OCI-LY3 (cell line): ENCODE data around the gene EYA3.

Source experiments
- H2AFZ ChIP-seq: fragments of 200-600, 300-600 bp; shearing (Covaris generic); 2 replicates; pipeline ENCODE4 v1.6.0; 2014; ENCODE audit warnings: antibody characterized with exemption, low read depth, low read length
- H3K27ac ChIP-seq: fragments of 200-600, 300-600 bp; sonication (generic); 2 replicates; pipeline ENCODE4 v1.5.1; 2014; ENCODE audit warnings: mild to moderate bottlenecking, low read length, moderate library complexity, mixed read lengths
- H3K27me3 ChIP-seq: fragments of 200-600, 300-600 bp; sonication (generic); 2 replicates; pipeline ENCODE4 v1.6.1; 2014; ENCODE audit warnings: low read depth, low read length, mixed read lengths
- H3K36me3 ChIP-seq: fragments of 200-600, 300-600 bp; sonication (generic); replicated peaks from 2 replicates; pipeline ENCODE3; 2014; ENCODE audit warnings: low read depth, low read length, mixed read lengths
- H3K4me1 ChIP-seq: fragments of 300-600, 200-600 bp; sonication (generic); 2 replicates; pipeline ENCODE4 v1.6.1; 2014; ENCODE audit warnings: low read length, mixed read lengths
- H3K4me2 ChIP-seq: fragments of 200-600, 300-600 bp; sonication (generic); 2 replicates; pipeline ENCODE4 v1.6.1; 2014; ENCODE audit warnings: low read length, mixed read lengths
- H3K4me3 ChIP-seq: fragments of 300-600, 200-600 bp; sonication (generic); 2 replicates; pipeline ENCODE4 v1.5.1; 2014; ENCODE audit warnings: antibody characterized with exemption, mild to moderate bottlenecking, low read length, moderate library complexity
- H3K79me2 ChIP-seq: fragments of 300-600, 200-600 bp; shearing (Covaris generic); 2 replicates; pipeline ENCODE4 v1.6.1; 2014; ENCODE audit warnings: mild to moderate bottlenecking, low read length, mixed read lengths
- H3K9ac ChIP-seq: fragments of 300-600, 200-600 bp; shearing (Covaris generic); 2 replicates; pipeline ENCODE4 v1.6.0; 2014; ENCODE audit warnings: mild to moderate bottlenecking, low read length, moderate library complexity
- H3K9me3 ChIP-seq: fragments of 200-600, 300-600 bp; shearing (Covaris generic); 2 replicates; pipeline ENCODE4 v1.6.1; 2014; ENCODE audit warnings: low read length, mixed read lengths; ENCODE audit not compliant: insufficient read depth
- H4K20me1 ChIP-seq: fragments of 200-600, 300-600 bp; sonication (generic); 2 replicates; pipeline ENCODE4 v1.6.1; 2016; ENCODE audit warnings: low read length, mixed read lengths; ENCODE audit not compliant: insufficient read depth
- EZH2phosphoT487 ChIP-seq: fragments of 200-600 bp; shearing (Covaris generic); IDR thresholded peaks from 2 replicates; pipeline ENCODE4 v1.6.1; 2018; ENCODE audit warnings: antibody characterized with exemption, mixed run types, low read depth
- TF ChIP-seq, protein P1 (sequence below): fragments of 200-600, 300-600 bp; sonication (generic); IDR thresholded peaks from 2 replicates; pipeline ENCODE4 v1.5.1; 2014; ENCODE audit warnings: antibody characterized with exemption, low read length, low read depth

Gene EYA3

GRCh38 chr1:27994060-27994459 lies 94.3 kb downstream of the EYA3 start:
- no peaks in the 10 kb centered on the region for H3K4me1 ChIP-seq
- no peaks in the 10 kb centered on the region for H3K79me2 ChIP-seq
- H3K27ac ChIP-seq, result no peak overlapping the region
- H3K27me3 ChIP-seq, result no peaks in the 10 kb centered on the region
- H4K20me1 ChIP-seq, result no peaks in the 10 kb centered on the region
- H2AFZ ChIP-seq, result no peak overlapping the region
- no peak overlapping the region for H3K9ac ChIP-seq
- no peaks in the 10 kb centered on the region for H3K9me3 ChIP-seq
- H3K4me3 ChIP-seq, result no peak overlapping the region
- H3K4me2 ChIP-seq, result no peak overlapping the region
- TF ChIP-seq, protein P1, sequence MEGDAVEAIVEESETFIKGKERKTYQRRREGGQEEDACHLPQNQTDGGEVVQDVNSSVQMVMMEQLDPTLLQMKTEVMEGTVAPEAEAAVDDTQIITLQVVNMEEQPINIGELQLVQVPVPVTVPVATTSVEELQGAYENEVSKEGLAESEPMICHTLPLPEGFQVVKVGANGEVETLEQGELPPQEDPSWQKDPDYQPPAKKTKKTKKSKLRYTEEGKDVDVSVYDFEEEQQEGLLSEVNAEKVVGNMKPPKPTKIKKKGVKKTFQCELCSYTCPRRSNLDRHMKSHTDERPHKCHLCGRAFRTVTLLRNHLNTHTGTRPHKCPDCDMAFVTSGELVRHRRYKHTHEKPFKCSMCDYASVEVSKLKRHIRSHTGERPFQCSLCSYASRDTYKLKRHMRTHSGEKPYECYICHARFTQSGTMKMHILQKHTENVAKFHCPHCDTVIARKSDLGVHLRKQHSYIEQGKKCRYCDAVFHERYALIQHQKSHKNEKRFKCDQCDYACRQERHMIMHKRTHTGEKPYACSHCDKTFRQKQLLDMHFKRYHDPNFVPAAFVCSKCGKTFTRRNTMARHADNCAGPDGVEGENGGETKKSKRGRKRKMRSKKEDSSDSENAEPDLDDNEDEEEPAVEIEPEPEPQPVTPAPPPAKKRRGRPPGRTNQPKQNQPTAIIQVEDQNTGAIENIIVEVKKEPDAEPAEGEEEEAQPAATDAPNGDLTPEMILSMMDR, result no peak
- TF ChIP-seq EZH2phosphoT487, result no peak
- H3K36me3 ChIP-seq, result peaks cover 3% of the 10 kb centered on the region

DNA sequence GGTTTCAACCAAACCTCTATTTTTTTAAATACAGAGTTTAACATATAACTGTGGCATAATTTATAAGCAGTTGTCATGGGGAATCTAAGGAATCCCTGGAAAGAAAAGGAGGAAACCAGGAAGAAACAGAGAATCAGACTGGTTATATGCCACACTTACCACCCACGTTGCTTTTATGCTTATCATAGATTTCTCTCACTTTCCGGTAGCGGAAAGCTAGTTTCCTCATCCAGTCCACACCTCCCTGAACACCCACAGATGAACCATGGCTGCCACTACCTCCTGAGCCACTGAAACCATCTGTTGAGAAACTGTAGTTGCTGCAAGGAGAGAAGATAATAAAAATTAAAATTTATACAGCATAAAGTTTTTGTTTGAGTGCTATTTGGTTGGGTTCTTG lies 95.2 kb downstream of the EYA3 start:
- Histone ChIP-seq H3K4me3 (no peak overlapping the region), H3K9me3 (no peaks in the 10 kb centered on the region), H3K4me2 (no peak overlapping the region), H2AFZ (no peak overlapping the region), H3K27me3 (no peaks in the 10 kb centered on the region), H3K4me1 (no peaks in the 10 kb centered on the region), H4K20me1 (no peaks in the 10 kb centered on the region), H3K79me2 (no peaks in the 10 kb centered on the region), H3K9ac (no peak overlapping the region), H3K36me3 (peaks cover 8% of the 10 kb centered on the region), H3K27ac (no peak overlapping the region)
- TF ChIP-seq EZH2phosphoT487, result no peak
- TF ChIP-seq, protein P1, result no peak

DNA sequence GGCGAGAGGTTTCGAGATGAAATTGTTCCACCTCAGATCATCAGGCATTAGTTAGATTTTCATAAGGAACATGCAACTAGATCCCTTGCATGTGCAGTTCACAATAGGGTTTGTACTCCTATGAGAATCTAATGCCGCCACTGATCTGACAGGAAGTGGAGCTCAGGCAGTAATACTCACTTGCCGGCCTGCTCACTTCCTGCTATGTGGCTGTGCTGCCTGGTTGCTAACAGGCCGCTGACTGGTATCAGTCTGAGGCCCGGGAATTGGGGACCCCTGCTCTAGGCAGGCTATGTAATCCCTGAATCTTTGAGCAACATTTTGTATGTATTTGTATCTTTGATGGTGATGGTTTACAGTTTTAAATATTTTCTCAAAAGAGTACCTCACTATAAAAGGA lies 96.1 kb downstream of the EYA3 start:
- peaks cover 11% of the 10 kb centered on the region for H3K36me3 ChIP-seq

DNA sequence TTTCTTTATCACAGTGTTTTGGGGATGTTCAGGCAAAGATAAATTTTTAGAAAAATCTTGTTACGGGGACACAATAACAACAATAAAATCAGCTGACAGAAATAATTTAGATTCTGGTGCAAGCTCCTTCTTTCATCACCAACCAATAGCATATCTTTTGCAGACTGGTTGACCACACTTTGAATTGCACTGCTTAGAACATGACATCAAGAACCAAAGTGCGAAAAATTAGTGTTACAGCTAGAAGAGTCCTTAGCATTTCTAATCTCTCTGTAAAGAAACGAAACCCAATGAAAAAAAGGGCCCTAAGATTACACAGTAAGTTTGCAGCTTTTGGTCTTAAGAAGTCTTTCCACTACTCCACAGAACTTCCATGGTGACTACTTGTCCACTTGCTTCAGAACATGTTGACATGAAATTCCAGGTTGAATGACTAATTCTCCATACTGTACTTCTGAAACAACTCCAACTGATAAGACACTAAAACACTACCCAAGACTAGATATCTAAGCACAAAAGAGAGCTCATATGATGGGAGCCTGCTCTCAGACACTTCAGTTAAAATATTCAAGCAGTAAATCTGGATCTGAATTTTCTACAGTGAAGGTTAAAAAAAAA lies 97.4 kb downstream of the EYA3 start:
- H3K36me3 ChIP-seq, result peaks cover 12% of the 10 kb centered on the region
- H3K4me3 ChIP-seq, result no peak overlapping the region
- no peak overlapping the region for H2AFZ ChIP-seq
- TF ChIP-seq, protein P1, result no peak
- TF ChIP-seq EZH2phosphoT487, result no peak
- no peaks in the 10 kb centered on the region for H3K27me3 ChIP-seq
- no peaks in the 10 kb centered on the region for H3K4me1 ChIP-seq
- H3K27ac ChIP-seq, result no peak overlapping the region
- no peaks in the 10 kb centered on the region for H3K9me3 ChIP-seq
- no peaks in the 10 kb centered on the region for H3K79me2 ChIP-seq
- no peak overlapping the region for H3K9ac ChIP-seq
- H3K4me2 ChIP-seq, result no peak overlapping the region
- no peaks in the 10 kb centered on the region for H4K20me1 ChIP-seq

More for the DNA sequence above, 96.1 kb downstream of the EYA3 start:
- H3K79me2 ChIP-seq, result no peaks in the 10 kb centered on the region
- H3K9ac ChIP-seq, result no peak overlapping the region
- no peaks in the 10 kb centered on the region for H3K9me3 ChIP-seq
- no peaks in the 10 kb centered on the region for H3K4me1 ChIP-seq
- no peak overlapping the region for H3K4me2 ChIP-seq
- H3K4me3 ChIP-seq, result no peak overlapping the region
- TF ChIP-seq, protein P1, result no peak
- TF ChIP-seq EZH2phosphoT487, result no peak
- no peaks in the 10 kb centered on the region for H3K27me3 ChIP-seq
- no peaks in the 10 kb centered on the region for H4K20me1 ChIP-seq
- no peak overlapping the region for H3K27ac ChIP-seq
- no peak overlapping the region for H2AFZ ChIP-seq
